OCI-LY3 (cell line): ENCODE results near the gene FOXM1.

Source experiments
- H2AFZ ChIP-seq: fragments of 200-600, 300-600 bp; shearing (Covaris generic); 2 replicates; pipeline ENCODE4 v1.6.0; 2014; ENCODE audit warnings: antibody characterized with exemption, low read depth, low read length
- H3K27ac ChIP-seq: fragments of 200-600, 300-600 bp; sonication (generic); 2 replicates; pipeline ENCODE4 v1.5.1; 2014; ENCODE audit warnings: mild to moderate bottlenecking, low read length, moderate library complexity, mixed read lengths
- H3K27me3 ChIP-seq: fragments of 200-600, 300-600 bp; sonication (generic); 2 replicates; pipeline ENCODE4 v1.6.1; 2014; ENCODE audit warnings: low read depth, low read length, mixed read lengths
- H3K36me3 ChIP-seq: fragments of 200-600, 300-600 bp; sonication (generic); replicated peaks from 2 replicates; pipeline ENCODE3; 2014; ENCODE audit warnings: low read depth, low read length, mixed read lengths
- H3K4me1 ChIP-seq: fragments of 300-600, 200-600 bp; sonication (generic); 2 replicates; pipeline ENCODE4 v1.6.1; 2014; ENCODE audit warnings: low read length, mixed read lengths
- H3K4me2 ChIP-seq: fragments of 200-600, 300-600 bp; sonication (generic); 2 replicates; pipeline ENCODE4 v1.6.1; 2014; ENCODE audit warnings: low read length, mixed read lengths
- H3K4me3 ChIP-seq: fragments of 300-600, 200-600 bp; sonication (generic); 2 replicates; pipeline ENCODE4 v1.5.1; 2014; ENCODE audit warnings: antibody characterized with exemption, mild to moderate bottlenecking, low read length, moderate library complexity
- H3K79me2 ChIP-seq: fragments of 300-600, 200-600 bp; shearing (Covaris generic); 2 replicates; pipeline ENCODE4 v1.6.1; 2014; ENCODE audit warnings: mild to moderate bottlenecking, low read length, mixed read lengths
- H3K9ac ChIP-seq: fragments of 300-600, 200-600 bp; shearing (Covaris generic); 2 replicates; pipeline ENCODE4 v1.6.0; 2014; ENCODE audit warnings: mild to moderate bottlenecking, low read length, moderate library complexity
- H3K9me3 ChIP-seq: fragments of 200-600, 300-600 bp; shearing (Covaris generic); 2 replicates; pipeline ENCODE4 v1.6.1; 2014; ENCODE audit warnings: low read length, mixed read lengths; ENCODE audit not compliant: insufficient read depth
- H4K20me1 ChIP-seq: fragments of 200-600, 300-600 bp; sonication (generic); 2 replicates; pipeline ENCODE4 v1.6.1; 2016; ENCODE audit warnings: low read length, mixed read lengths; ENCODE audit not compliant: insufficient read depth
- EZH2phosphoT487 ChIP-seq: fragments of 200-600 bp; shearing (Covaris generic); IDR thresholded peaks from 2 replicates; pipeline ENCODE4 v1.6.1; 2018; ENCODE audit warnings: antibody characterized with exemption, mixed run types, low read depth
- TF ChIP-seq, protein P1 (sequence below): fragments of 200-600, 300-600 bp; sonication (generic); IDR thresholded peaks from 2 replicates; pipeline ENCODE4 v1.5.1; 2014; ENCODE audit warnings: antibody characterized with exemption, low read length, low read depth

Gene FOXM1

DNA sequence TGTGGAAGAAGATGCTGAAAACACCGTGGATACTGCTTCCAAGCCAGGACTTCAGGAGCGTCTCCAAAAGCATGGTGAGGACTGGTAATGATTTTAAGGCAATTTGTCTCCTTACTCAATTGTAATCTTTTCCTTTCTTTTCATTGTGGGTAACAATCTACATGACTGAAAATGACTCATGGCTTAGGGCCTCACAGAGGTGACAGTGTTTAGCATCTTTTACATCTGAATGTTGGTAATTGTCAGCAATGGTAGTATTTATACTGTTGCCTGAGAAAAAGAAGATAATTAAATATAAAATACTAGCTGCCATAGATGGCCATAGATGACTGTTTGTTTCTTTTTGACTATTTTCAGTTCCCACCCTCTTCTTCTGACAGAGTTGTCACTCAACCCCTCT lies 45.4 kb upstream of the FOXM1 start:
- H3K36me3 ChIP-seq: peaks cover 6% of the 10 kb centered on the region
- H4K20me1 ChIP-seq: no peaks in the 10 kb centered on the region
- no peak overlapping the region for H3K27ac ChIP-seq
- H3K4me2 ChIP-seq: no peak overlapping the region
- H3K27me3 ChIP-seq: no peaks in the 10 kb centered on the region
- no peaks in the 10 kb centered on the region for H3K79me2 ChIP-seq
- no peaks in the 10 kb centered on the region for H3K4me1 ChIP-seq
- H3K9me3 ChIP-seq: no peaks in the 10 kb centered on the region
- H2AFZ ChIP-seq: no peak overlapping the region
- TF ChIP-seq EZH2phosphoT487: no peak
- TF ChIP-seq, protein P1, sequence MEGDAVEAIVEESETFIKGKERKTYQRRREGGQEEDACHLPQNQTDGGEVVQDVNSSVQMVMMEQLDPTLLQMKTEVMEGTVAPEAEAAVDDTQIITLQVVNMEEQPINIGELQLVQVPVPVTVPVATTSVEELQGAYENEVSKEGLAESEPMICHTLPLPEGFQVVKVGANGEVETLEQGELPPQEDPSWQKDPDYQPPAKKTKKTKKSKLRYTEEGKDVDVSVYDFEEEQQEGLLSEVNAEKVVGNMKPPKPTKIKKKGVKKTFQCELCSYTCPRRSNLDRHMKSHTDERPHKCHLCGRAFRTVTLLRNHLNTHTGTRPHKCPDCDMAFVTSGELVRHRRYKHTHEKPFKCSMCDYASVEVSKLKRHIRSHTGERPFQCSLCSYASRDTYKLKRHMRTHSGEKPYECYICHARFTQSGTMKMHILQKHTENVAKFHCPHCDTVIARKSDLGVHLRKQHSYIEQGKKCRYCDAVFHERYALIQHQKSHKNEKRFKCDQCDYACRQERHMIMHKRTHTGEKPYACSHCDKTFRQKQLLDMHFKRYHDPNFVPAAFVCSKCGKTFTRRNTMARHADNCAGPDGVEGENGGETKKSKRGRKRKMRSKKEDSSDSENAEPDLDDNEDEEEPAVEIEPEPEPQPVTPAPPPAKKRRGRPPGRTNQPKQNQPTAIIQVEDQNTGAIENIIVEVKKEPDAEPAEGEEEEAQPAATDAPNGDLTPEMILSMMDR: no peak
- no peak overlapping the region for H3K4me3 ChIP-seq
- no peak overlapping the region for H3K9ac ChIP-seq

GRCh38 chr12:2919249-2919648 lies 42.3 kb upstream of the FOXM1 start:
- Histone ChIP-seq H3K4me1 (no peaks in the 10 kb centered on the region), H3K9me3 (no peaks in the 10 kb centered on the region), H3K9ac (no peak overlapping the region), H3K4me3 (no peak overlapping the region), H3K27ac (no peak overlapping the region), H4K20me1 (no peaks in the 10 kb centered on the region), H3K27me3 (no peaks in the 10 kb centered on the region), H3K4me2 (no peak overlapping the region), H3K79me2 (no peaks in the 10 kb centered on the region), H3K36me3 (peaks cover 6% of the 10 kb centered on the region), H2AFZ (no peak overlapping the region)
- TF ChIP-seq, protein P1: no peak
- TF ChIP-seq EZH2phosphoT487: no peak

- H3K27ac ChIP-seq: no peak overlapping the region
- H3K4me3 ChIP-seq: no peak overlapping the region
- TF ChIP-seq, protein P1: no peak
- no peak for TF ChIP-seq EZH2phosphoT487
These were observed 35.2 kb upstream of the FOXM1 start for GRCh38 chr12:2912216-2912575.

DNA sequence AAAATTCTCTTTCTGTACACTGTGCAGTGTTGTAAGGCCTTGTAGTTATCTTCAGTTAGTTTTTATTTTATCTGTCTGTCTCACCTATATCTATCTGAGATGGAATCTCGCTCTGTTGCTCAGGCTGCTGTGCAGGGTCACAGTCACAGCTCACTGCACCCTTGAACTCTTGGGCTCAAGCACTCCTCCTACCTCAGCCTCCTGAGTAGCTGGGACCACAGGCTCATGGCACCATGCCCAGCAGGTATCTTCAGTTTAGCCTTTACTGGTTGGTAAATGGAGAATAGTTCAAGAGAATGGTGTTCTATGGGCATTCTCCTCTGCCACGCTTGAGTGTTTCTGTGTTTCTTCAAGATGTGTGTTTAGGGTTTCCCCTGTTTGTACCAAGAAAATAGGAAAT lies 27.3 kb upstream of the FOXM1 start:
- no peaks in the 10 kb centered on the region for H4K20me1 ChIP-seq
- no peak overlapping the region for H3K4me3 ChIP-seq
- H3K79me2 ChIP-seq: peaks cover 4% of the 10 kb centered on the region; the same call in 1 of the 2 replicates
- no peaks in the 10 kb centered on the region for H3K36me3 ChIP-seq
- no peaks in the 10 kb centered on the region for H3K9me3 ChIP-seq
- H3K27ac ChIP-seq: no peak overlapping the region
- no peak overlapping the region for H3K9ac ChIP-seq
- H3K4me1 ChIP-seq: no peaks in the 10 kb centered on the region
- no peak for TF ChIP-seq EZH2phosphoT487
- TF ChIP-seq, protein P1: no peak
- no peak overlapping the region for H3K4me2 ChIP-seq
- no peaks in the 10 kb centered on the region for H3K27me3 ChIP-seq
- no peak overlapping the region for H2AFZ ChIP-seq

More at GRCh38 chr12:2912216-2912575, 35.2 kb upstream of the FOXM1 start:
- no peaks in the 10 kb centered on the region for H3K9me3 ChIP-seq
- H2AFZ ChIP-seq: no peak overlapping the region
- no peak overlapping the region for H3K9ac ChIP-seq
- H3K27me3 ChIP-seq: no peaks in the 10 kb centered on the region
- peaks cover 3% of the 10 kb centered on the region; the same call in 1 of the 2 replicates for H4K20me1 ChIP-seq
- H3K79me2 ChIP-seq: no peaks in the 10 kb centered on the region
- H3K4me2 ChIP-seq: no peak overlapping the region
- 0 out of 2 replicates have a peak, but pooled peaks cover 4% of the 10 kb centered on the region for H3K4me1 ChIP-seq
- H3K36me3 ChIP-seq: no peaks in the 10 kb centered on the region
